ENCODE data around the gene PLA2G15.

DNA sequence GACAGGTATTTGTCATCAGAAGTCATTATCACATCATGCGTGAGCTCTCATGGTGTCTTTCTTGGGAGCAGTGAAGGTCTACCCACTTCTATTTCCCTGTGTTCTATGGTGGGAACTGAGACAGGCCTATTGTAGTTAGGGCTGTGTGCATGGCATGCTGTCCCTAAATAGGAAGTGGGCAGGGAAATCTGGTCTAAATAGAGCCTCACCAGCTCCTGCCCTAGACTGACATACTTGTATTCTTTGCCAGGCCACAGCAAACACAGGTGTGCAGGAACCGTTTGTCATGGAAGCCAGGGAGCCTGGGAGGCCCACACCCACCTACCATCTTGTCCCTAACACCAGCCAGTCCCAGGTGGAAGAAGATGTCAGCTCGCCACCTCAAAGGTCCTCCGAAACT, 29.3 kb downstream of the PLA2G15 start:
- TF ChIP-seq, protein P1, sequence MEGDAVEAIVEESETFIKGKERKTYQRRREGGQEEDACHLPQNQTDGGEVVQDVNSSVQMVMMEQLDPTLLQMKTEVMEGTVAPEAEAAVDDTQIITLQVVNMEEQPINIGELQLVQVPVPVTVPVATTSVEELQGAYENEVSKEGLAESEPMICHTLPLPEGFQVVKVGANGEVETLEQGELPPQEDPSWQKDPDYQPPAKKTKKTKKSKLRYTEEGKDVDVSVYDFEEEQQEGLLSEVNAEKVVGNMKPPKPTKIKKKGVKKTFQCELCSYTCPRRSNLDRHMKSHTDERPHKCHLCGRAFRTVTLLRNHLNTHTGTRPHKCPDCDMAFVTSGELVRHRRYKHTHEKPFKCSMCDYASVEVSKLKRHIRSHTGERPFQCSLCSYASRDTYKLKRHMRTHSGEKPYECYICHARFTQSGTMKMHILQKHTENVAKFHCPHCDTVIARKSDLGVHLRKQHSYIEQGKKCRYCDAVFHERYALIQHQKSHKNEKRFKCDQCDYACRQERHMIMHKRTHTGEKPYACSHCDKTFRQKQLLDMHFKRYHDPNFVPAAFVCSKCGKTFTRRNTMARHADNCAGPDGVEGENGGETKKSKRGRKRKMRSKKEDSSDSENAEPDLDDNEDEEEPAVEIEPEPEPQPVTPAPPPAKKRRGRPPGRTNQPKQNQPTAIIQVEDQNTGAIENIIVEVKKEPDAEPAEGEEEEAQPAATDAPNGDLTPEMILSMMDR (IDR thresholded peaks at IDR 0.05) = no peak
- no peak for TF ChIP-seq POLR2A (IDR thresholded peaks at IDR 0.05; ENCODE audit: low read depth)
- no peak for TF ChIP-seq POLR2AphosphoS5 (IDR thresholded peaks at IDR 0.05)
- no peak for TF ChIP-seq EP300 (IDR thresholded peaks at IDR 0.05)

Data from esophagus muscularis mucosa (tissue), 4 donors.